Mesenchymal stem cell (in vitro differentiated cells and primary cell): Measurements from ENCODE around the gene PDE6B.

ENCODE experiments used
- DNase-seq: peaks from one replicate; pipeline ENCODE4 v3.0.0-alpha.2; 2013
- H2AFZ ChIP-seq: one replicate; pipeline ENCODE4 v1.6.1; 2013; ENCODE audit warnings: low read depth, mild to moderate bottlenecking, control low read depth, inconsistent platforms, low read length, moderate library complexity
- H2AK5ac ChIP-seq: 2 replicates; pipeline ENCODE4 v1.6.1; 2013; ENCODE audit warnings: low read length, moderate library complexity, mild to moderate bottlenecking, inconsistent platforms; ENCODE audit not compliant: severe bottlenecking
- H2BK120ac ChIP-seq: one replicate; pipeline ENCODE4 v1.6.1; 2013; ENCODE audit warnings: low read depth, mild to moderate bottlenecking, inconsistent platforms, low read length, moderate library complexity
- H2BK12ac ChIP-seq, 2 experiments: one replicate each; pipeline ENCODE4 v1.6.1; 2013; ENCODE audit warnings: inconsistent platforms in 2 of 2, low read length in 2 of 2, mild to moderate bottlenecking in 2 of 2, moderate library complexity in 2 of 2, control low read depth in 1 of 2
- H2BK15ac ChIP-seq: one replicate; pipeline ENCODE4 v1.6.1; 2013; ENCODE audit warnings: mild to moderate bottlenecking, low read depth, inconsistent platforms; ENCODE audit not compliant: poor library complexity, severe bottlenecking
- H2BK5ac ChIP-seq: 2 replicates; pipeline ENCODE4 v1.6.1; 2013; ENCODE audit warnings: low read depth, mild to moderate bottlenecking, low read length, control low read depth, inconsistent platforms; ENCODE audit not compliant: poor library complexity, severe bottlenecking
- H3K14ac ChIP-seq, 2 experiments: one replicate each; pipeline ENCODE4 v1.6.1; 2013; ENCODE audit warnings: inconsistent platforms in 2 of 2, low read length in 2 of 2, control low read depth in 1 of 2, mild to moderate bottlenecking in 1 of 2, moderate library complexity in 1 of 2
- H3K18ac ChIP-seq, 2 experiments: one replicate each; pipeline ENCODE4 v1.6.1; 2013; ENCODE audit warnings: inconsistent platforms in 2 of 2, low read length in 2 of 2, control low read depth in 1 of 2, low read depth in 1 of 2, mild to moderate bottlenecking in 1 of 2
- H3K23ac ChIP-seq, 2 experiments: one replicate each; pipeline ENCODE4 v1.6.1; 2013; ENCODE audit warnings: inconsistent platforms in 2 of 2, low read length in 2 of 2, mild to moderate bottlenecking in 2 of 2, moderate library complexity in 2 of 2, control low read depth in 1 of 2
- H3K27ac ChIP-seq: 2 replicates; pipeline ENCODE4 v1.5.1; 2013; ENCODE audit warnings: mild to moderate bottlenecking, moderate library complexity, low read length, control low read depth, inconsistent platforms; ENCODE audit not compliant: poor library complexity, severe bottlenecking
- H3K27me3 ChIP-seq, 2 experiments: 2 replicates each; pipeline versions ENCODE4 v1.6.1 to v1.7.0; 2013; ENCODE audit warnings: low read length in 2 of 2, mild to moderate bottlenecking in 2 of 2, moderate library complexity in 2 of 2, control low read depth in 1 of 2, inconsistent platforms in 1 of 2; ENCODE audit not compliant: control insufficient read depth in 1 of 2, insufficient read depth in 1 of 2
- H3K36me3 ChIP-seq, 2 experiments: 2 replicates each; pipeline versions ENCODE4 v1.6.1 to v1.7.0; 2013; ENCODE audit warnings: low read length in 2 of 2, control low read depth in 1 of 2, inconsistent platforms in 1 of 2, low read depth in 1 of 2, mild to moderate bottlenecking in 1 of 2; ENCODE audit not compliant: insufficient read depth in 2 of 2, control insufficient read depth in 1 of 2
- H3K4ac ChIP-seq, 2 experiments: one replicate each; pipeline ENCODE4 v1.6.1; 2013; ENCODE audit warnings: inconsistent platforms in 2 of 2, low read length in 2 of 2, mild to moderate bottlenecking in 2 of 2, moderate library complexity in 2 of 2, control low read depth in 1 of 2, low read depth in 1 of 2
- H3K4me1 ChIP-seq: 2 replicates; pipeline ENCODE4 v1.6.1; 2013; ENCODE audit warnings: low read depth, low read length, control low read depth; ENCODE audit not compliant: control insufficient read depth, insufficient read depth
- H3K4me2 ChIP-seq: 2 replicates; pipeline ENCODE4 v1.6.1; 2013; ENCODE audit warnings: low read length, mild to moderate bottlenecking, inconsistent platforms; ENCODE audit not compliant: poor library complexity, severe bottlenecking
- H3K4me3 ChIP-seq, 2 experiments: 2 replicates each; pipeline versions ENCODE4 v1.5.1 to v1.7.0; 2013; ENCODE audit warnings: low read length in 2 of 2, mild to moderate bottlenecking in 2 of 2, control low read depth in 1 of 2, low read depth in 1 of 2; ENCODE audit not compliant: insufficient read depth in 1 of 2
- H3K79me1 ChIP-seq: replicated peaks from 2 replicates; pipeline ENCODE4 v1.6.1; 2013; ENCODE audit warnings: mild to moderate bottlenecking, control low read depth, low read length, inconsistent platforms; ENCODE audit not compliant: poor library complexity, severe bottlenecking
- H3K9ac ChIP-seq: 2 replicates; pipeline ENCODE4 v1.7.0; 2013; ENCODE audit warnings: mild to moderate bottlenecking, low read length, moderate library complexity
- H3K9me3 ChIP-seq: 2 replicates; pipeline ENCODE4 v1.7.0; 2013; ENCODE audit warnings: mild to moderate bottlenecking, low read length; ENCODE audit not compliant: control insufficient read depth
- H4K8ac ChIP-seq: one replicate; pipeline ENCODE4 v1.6.1; 2013; ENCODE audit warnings: inconsistent platforms, mild to moderate bottlenecking, low read length, moderate library complexity
- H4K91ac ChIP-seq: one replicate; pipeline ENCODE4 v1.6.1; 2013; ENCODE audit warnings: mild to moderate bottlenecking, low read length, inconsistent platforms
- WGBS: methylation state at CpG from one replicate; pipeline ENCODE4 v1.1.7; 2013; ENCODE audit warnings: mixed read lengths; 5-methylcytosine and 5-hydroxymethylcytosine counted together

PDE6B gene

DNA sequence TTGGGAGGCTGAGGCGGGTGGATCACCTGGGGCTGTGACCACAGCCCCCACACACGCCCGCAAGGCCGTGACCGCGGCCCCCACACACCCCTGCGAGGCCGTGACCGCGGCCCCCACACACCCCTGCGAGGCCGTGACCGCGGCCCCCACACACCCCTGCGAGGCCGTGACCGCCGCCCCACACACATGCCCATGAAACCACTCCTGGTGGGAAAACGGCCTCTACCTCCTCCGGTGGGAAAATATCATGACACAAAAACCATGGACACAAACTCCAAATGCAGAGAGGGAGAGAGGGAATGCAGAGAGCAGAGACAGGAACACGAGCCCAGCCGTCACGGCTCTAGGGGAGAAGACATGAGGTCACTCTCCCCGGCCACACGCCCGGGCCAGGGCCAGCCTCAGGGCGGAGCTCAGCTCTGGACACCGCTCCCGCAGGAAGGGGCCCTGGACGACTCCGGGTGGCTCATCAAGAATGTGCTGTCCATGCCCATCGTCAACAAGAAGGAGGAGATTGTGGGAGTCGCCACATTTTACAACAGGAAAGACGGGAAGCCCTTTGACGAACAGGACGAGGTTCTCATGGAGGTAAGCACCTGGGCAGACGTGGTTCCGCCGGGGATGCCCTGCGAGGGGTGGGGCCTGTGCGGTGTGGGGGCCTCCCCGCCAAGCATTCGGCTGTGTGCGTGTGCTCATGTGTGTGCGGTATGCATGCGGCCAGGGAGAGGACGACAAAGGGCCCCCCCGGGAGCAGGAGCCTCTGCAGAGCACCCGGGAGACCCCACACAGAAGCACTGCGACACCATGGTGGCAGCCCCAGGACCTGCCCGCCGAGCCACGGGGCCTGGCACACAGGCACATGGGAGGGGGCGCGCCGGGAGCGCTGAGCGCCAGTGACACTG lies 31.3 kb downstream of the PDE6B start:
- Histone ChIP-seq H3K9me3 (no peaks in the 10 kb centered on the region), H2BK120ac (no peak overlapping the region), H4K8ac (no peak overlapping the region), H3K4me1 (peaks cover 1% of the 10 kb centered on the region), H3K9ac (no peak overlapping the region), H3K18ac (no peak overlapping the region), H2AK5ac (no peak overlapping the region), H3K4me3 (no peak overlapping the region), H2BK5ac (no peak overlapping the region), H3K79me1 (no peaks in the 10 kb centered on the region), H3K4ac (no peak overlapping the region), H3K27ac (no peak overlapping the region), H3K4me2 (no peak overlapping the region), H3K27me3 (peaks cover 0 to 34% of the 10 kb centered on the region in 2 experiments), H2AFZ (no peak overlapping the region), H2BK12ac (no peak overlapping the region), H3K14ac (no peak overlapping the region), H2BK15ac (no peak overlapping the region), H3K36me3 (no peaks in the 10 kb centered on the region), H3K23ac (no peak overlapping the region), H4K91ac (no peak overlapping the region)
- no peak for DNase-seq
- 90% methylated on average over 51 of the region's 58 CpGs for WGBS

GRCh38 chr4:657338-657833 lies 32.0 kb downstream of the PDE6B start:
- Histone ChIP-seq H3K9me3 (no peaks in the 10 kb centered on the region), H3K36me3 (no peaks in the 10 kb centered on the region), H4K91ac (no peak overlapping the region), H3K79me1 (no peaks in the 10 kb centered on the region), H3K4me2 (no peak overlapping the region), H3K27ac (no peak overlapping the region), H3K23ac (no peak overlapping the region), H4K8ac (no peak overlapping the region), H2BK12ac (no peak overlapping the region), H2BK5ac (no peak overlapping the region), H2AK5ac (no peak overlapping the region), H3K14ac (no peak overlapping the region), H2BK120ac (no peak overlapping the region), H3K27me3 (peaks cover 0 to 35% of the 10 kb centered on the region in 2 experiments), H2BK15ac (no peak overlapping the region), H3K4me1 (peaks cover 1% of the 10 kb centered on the region), H3K4me3 (no peak overlapping the region), H3K18ac (no peak overlapping the region), H3K9ac (no peak overlapping the region), H2AFZ (no peak overlapping the region), H3K4ac (no peak overlapping the region)
- DNase-seq, result no peak
- WGBS, result 90% methylated on average over 23 of the region's 23 CpGs

DNA sequence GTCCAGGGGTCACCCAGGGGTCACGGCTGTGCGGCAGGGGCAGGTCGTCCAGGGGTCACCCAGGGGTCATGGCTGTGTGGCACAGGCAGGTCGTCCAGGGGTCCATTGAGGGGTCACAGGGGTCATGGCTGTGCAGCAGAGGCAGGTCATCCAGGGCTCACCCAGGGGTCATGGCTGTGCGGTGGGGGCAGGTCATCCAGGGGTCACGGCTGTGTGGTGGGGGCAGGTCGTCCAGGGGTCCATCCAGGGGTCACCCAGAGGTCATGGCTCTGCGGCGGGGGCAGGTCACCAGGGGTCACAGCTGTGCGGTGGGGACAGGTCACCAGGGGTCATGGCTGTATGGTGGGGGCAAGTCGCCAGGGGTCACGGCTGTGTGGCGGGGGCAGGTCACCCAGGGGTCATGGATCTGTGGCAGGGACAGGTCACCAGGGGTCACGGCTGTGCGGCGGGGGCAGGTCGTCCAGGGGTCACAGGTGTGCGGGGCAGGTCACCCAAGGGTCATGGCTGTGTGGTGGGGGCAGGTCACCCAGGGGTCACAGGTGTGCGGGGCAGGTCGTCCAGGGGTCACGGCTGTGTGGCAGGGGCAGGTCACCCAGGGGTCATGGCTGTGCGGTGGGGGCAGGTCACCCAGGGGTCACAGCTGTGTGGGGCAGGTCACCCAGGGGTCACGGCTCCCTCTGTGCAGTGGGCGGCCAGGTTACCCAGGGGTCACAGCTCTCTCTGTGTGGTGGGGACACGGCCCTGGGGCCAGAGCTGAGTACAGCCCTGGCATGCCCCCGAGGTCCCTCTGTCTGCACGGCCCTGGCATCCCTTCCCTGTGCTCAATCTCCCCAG lies 32.7 kb downstream of the PDE6B start:
- no peak overlapping the region for H4K8ac ChIP-seq
- H3K36me3 ChIP-seq, result no peaks in the 10 kb centered on the region
- H3K23ac ChIP-seq, result no peak overlapping the region
- no peak overlapping the region for H2AK5ac ChIP-seq
- no peak overlapping the region for H3K4ac ChIP-seq
- WGBS, result 91% methylated on average over 27 of the region's 27 CpGs
- no peak overlapping the region for H3K27ac ChIP-seq
- peaks cover 0 to 33% of the 10 kb centered on the region in 2 experiments for H3K27me3 ChIP-seq
- H3K14ac ChIP-seq, result no peak overlapping the region
- no peak overlapping the region for H3K4me3 ChIP-seq
- no peak overlapping the region for H4K91ac ChIP-seq
- H3K18ac ChIP-seq, result no peak overlapping the region
- H3K9ac ChIP-seq, result no peak overlapping the region
- no peaks in the 10 kb centered on the region for H3K9me3 ChIP-seq
- H2BK5ac ChIP-seq, result no peak overlapping the region
- H3K79me1 ChIP-seq, result no peaks in the 10 kb centered on the region
- DNase-seq, result no peak
- H3K4me2 ChIP-seq, result no peak overlapping the region
- no peak overlapping the region for H2BK120ac ChIP-seq
- H2BK15ac ChIP-seq, result no peak overlapping the region
- H2BK12ac ChIP-seq, result no peak overlapping the region
- H3K4me1 ChIP-seq, result peaks cover 2% of the 10 kb centered on the region
- no peak overlapping the region for H2AFZ ChIP-seq
